HG02870 (cell line): ENCODE results near the gene NCS1.

Experiments
- ATAC-seq: cut with Tn5 transposase; IDR thresholded peaks from one replicate; pipeline ENCODE4 v1.9.1; 2021; ENCODE audit warnings: mild to moderate bottlenecking, moderate library complexity; ENCODE audit not compliant: unreplicated experiment

Gene NCS1

DNA sequence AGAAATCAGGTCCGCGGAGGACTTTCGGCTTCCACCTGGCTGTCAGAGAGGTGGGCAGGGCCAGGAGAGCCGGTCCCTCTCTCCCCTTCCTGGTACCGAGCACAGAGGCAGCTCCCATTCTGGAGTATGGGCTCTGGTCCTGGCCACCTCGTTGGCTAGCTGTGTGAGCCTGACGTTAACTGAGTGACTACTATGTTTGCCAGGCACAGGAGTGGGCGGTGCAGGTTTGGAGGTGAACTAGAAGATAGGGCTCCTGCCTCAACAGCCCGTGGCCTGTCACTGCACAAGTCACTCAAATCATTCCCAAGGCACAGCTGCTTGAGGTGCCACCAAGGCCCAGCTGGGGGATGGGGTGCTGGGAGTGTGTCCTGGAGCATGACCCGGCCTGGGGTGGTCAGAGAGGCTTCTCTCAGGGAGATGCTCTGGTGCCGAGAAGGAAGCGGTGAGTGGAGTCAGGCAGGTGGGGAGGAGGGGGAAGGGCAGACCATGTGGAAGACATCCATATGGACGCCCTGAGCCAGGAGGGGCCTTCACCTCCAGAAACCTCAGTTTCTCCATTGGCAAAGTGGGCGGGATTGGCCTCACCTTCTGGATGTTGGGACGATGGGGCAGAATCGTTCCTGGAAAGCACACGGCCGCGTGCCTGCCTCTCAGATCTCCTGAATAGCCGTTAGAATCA lies 39.5 kb downstream of the NCS1 start:
- no peak for ATAC-seq

DNA sequence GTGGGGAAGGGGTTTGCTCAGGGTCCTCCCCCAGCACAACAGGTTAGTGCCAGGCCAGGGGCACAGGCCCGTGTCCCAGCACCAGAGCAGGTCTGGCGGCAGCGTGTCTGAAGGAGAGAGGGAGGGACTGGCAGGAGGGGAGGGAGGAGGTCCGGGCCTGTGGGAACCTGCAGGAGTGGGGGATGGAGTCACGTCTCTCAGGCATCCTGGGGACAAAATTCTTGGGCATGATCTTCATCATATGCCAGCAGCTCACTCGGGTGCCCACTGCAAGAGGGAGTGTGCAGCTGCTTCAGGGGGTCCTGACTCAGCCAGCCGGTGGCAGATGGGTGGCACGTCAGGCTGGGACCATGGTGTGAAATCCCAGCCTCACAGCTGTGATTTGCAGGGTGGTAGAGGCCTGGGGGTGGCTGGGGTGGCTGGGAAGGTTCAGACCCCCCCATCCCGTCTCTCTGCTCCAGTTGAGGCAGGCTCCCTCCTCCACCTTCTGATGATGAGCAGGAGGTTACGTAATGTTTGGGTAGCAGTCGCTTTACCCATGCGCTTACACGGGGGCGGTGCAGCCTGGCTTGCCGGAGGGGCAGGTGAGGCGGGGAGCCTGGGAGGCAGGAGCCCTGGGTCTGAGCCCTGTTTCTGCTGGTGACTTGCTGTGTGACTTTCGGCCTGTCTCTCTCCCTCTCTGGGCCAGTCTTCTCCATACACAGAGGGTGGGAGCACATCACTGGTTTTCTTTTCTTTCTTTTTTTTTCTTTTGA lies 40.5 kb downstream of the NCS1 start:
- no peak for ATAC-seq

DNA sequence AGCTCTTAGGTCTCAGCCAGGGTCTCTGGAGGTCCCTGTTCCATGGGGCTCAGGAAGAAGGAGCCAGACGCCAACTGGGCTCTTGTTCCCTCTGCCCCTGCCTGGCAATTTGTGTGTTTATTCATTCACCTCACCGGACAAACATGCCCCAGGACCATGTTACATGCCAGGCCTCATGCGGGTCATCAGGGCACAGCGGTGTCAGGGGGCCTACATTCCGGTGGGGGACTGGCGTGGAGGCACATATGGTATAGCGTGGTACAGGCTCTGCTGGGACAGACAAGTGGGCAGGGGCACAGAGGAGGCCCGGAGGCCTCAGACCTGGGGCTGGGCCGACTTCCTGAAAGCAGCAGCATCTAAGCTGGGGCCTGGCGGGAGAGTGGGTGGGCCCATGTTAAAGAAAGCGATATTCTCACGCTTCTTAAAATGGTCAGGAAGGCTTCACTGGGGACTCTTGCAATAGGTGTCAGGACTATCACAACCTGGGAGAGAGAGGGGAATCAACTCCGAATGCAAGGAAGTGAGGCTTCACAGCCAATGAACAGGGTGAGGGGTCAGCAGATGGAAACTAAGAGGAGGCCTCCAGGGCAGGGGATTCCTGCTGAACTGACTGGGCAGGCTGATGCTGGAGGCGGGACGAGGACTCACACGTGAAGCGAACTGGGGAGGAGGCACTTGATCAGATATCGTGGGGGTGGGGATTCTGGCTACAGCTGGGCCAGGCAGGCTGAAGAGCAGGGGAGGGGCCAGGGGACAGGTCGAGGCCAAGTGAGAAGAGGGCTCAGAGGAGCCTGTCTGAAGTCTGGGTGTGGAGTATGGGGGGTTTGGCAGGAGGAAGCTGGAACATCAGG lies 41.9 kb downstream of the NCS1 start:
- no peak for ATAC-seq

DNA sequence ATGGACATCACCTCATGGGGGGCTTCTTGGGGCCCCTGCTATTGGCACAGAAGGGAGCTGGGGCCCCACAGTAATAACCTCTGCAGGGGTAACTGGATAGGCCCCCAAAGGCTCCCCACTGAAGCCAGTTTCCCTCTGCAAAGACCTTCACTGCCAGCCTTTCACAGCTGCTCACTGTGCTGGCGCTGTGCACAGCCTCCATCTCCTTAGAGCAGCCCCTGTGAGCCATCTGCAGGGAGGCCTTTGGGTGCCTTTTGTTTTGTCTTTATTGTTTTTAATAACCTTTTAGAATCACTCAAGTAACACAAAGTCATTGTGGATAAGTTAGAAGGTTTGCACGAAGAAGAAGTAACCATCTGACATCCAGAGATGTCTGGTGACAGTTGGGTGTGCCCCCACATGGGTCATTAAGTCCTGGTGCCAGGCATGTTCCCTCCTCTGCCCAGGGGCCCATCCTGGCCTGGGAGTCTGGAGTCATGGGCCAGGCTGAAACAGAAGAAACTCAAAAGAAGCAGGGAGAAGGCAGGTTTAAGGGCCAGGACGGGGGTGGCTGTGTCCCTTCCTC lies 42.7 kb downstream of the NCS1 start:
- ATAC-seq: no peak

DNA sequence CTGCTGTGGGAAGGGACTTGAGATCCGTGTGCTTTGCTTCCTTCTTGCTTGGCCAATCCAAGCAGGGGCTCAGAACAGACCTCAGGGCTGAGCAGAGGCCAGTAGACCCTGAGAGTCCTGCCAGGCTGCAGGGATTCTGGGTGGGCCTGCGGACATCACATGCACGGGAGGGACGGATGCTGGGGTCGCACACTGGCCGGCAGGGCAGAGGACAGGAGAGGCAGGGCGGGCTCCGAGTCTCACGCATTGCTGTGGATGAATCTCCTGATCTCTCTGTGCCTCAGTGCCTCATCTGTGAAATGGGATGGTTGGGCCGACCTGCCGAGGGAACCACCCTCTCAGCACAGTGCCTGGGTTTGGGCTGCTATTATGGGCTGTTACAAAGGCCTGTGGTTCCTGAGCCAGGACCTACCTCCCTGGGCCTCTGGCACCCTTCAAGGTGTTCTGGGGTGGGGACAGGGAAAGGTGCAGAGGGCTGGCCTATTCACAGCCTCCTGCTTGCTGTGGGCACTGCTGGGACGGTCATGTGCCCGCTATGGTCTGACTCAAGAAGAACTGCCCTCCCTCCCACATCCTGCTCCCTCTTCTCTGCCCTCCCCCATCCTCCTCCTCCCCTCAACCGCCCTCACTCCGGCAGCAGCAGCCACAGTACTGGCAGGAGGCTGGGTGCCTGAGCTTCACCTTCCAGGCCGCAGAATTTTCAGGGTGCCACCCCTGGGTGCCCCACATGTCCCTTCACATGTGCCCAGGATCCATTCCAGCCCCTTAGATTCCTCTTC lies 43.3 kb downstream of the NCS1 start:
- no peak for ATAC-seq

DNA sequence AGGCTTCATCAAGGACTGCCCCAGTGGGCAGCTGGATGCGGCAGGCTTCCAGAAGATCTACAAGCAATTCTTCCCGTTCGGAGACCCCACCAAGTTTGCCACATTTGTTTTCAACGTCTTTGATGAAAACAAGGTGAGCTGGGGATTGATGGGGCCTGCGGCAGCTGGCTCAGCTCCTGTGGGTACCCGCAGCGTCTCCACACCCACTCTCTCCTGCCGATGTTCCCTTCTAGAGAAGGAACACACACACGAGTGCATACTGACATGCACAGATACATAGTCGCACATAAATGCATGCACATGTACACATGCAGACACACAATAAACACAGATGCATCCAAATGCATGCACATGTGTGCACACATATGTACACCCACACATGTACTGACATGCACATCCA lies 45.6 kb downstream of the NCS1 start:
- ATAC-seq: no peak

DNA sequence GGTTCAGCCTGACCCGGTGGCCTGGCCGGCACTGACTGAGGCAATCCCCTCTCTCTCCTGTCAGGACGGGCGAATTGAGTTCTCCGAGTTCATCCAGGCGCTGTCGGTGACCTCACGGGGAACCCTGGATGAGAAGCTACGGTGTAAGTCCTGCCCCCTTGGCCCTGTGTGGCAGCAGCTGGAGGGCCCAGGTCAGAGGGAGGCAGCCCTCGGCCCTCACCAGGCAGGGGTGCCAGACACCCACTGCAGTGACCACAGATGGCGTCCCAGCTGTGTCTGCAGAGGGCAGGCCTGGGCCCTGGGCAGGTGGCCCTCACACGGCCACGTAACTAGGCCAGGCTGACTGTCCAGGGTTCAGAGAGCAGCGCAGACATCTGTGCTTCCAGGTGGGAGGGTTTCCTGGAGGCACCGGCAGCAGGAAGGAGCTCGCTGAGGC lies 47.5 kb downstream of the NCS1 start:
- ATAC-seq: no peak

DNA sequence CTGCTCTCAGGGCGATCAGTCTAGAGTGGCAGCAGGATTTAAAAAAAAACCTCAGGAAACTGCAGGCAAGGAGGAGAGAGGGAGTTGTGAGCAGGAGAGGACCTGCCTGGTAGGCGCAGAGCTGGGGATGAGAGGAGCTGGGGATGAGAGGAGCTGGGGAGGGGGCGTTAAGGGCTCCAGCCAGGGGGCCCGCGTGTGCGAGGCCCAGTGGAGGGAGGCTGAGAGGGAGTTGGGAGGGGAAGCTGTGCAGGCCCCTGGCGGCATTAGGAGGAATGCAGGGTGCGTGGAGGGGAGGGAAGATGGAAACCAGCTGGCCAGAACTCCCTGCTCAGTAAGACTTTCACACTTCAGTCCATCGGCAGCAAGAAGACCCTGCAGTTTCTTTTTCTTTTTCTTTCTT lies 48.1 kb downstream of the NCS1 start:
- ATAC-seq: no peak

DNA sequence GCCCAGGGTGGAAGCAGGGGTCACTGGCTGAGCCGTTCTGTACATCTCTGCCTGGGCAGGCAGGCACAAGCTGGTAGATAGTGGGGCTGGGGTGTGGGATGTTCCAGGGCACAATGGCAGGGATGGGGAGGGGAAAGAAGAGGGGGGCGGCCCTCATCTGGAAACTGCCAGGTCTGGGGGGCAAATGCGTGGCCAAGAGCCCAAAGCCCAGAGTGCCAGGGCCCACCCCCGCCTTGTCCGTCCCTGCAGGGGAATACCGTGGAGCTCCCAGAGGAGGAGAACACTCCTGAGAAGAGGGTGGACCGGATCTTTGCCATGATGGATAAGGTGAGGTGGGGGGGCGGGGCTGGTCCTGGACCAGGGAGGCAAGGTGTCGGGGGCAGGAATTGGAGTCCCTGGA lies 50.6 kb downstream of the NCS1 start:
- ATAC-seq: no peak

DNA sequence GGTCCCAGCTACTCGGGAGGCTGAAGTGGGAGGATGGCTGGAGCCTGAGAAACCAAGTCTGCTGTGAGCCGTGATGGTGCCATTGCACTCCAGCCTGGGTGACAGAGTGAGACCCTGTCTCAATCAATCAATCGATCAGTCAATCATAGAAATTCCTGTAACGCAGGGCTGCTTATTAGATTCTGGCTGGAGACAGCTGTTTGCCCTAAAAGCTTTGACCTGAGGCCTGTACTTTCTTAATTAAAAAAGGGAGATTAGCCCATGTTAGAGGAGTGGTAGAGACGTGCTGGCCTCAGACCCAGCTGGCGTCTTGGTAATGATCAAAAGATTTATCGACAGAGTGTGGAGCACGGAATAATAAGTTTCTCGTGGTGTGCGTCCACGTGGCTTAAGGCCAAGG lies 52.9 kb downstream of the NCS1 start:
- ATAC-seq: no peak

DNA sequence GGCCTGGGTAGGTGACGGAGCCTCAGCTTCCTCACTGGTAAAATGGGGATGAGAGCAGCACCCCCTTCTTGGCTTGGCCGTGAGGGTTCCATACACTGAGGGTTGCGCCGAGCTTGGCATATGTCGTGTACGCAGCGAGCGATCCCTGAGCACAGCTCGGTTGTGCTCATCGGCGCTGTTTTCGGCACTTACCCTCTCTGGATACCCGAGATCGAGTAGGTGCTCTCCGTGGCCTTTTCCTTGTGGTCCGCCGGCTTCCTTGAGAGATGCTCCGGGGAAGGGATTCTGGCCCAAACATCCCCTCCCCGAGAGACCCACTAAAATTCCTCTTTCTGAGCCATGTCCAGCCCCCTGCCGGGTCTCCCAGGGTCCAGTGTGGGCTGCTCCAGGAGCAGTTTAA lies 53.4 kb downstream of the NCS1 start:
- no peak for ATAC-seq

DNA sequence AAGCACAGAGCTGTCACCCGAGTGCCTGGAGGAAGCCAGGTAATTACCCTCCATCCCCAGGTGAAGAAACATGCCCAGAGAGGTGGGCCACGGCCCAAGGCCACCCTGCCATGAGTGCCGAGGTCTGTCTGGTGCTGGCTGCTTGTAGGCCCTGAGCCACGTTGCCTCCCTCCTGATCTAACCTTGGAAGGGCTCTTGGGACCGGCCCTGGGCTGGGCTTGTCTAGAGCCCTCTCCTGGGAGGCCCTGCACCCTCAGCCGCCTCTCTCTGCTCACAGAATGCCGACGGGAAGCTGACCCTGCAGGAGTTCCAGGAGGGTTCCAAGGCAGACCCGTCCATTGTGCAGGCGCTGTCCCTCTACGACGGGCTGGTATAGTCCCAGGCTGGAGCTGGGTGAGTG lies 53.9 kb downstream of the NCS1 start:
- no peak for ATAC-seq

DNA sequence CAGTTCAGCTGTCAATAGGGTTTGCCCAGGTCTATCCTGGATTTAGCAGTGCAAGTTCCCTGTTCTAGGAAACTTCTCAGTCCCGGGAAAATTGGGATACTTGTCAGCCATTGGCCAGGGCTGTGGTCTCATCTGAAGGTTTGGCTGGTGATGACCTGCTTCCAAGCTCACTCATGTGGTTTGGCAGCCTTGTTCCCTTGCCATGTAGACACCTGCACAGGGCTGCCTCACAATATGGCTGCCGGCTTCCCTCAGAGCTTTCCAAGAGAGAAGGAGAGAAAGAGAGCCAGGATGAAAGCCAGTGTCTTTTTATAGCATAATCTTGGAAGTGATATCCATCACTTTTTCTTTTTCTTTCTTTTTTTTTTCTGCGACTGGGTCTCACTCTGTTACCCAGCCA lies 55.6 kb downstream of the NCS1 start:
- ATAC-seq: no peak

DNA sequence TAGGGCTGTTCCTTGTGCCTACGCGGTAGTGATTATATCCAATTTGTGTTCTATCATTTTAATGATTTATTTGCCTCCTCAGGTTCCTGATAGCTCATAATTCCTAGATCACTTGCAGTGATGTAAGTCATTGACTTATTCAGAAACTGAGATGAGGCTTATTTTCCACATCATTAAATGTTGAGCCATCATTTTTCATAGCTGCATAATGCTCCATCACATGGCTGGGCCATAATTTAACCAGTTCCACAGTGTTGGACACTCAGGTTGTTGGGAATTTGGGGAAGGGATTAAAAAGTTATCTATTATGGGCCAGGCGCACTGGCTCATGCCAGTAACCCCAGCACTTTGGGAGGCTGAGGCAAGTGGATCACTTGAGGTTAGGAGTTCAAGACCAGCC lies 57.6 kb downstream of the NCS1 start:
- ATAC-seq: no peak

DNA sequence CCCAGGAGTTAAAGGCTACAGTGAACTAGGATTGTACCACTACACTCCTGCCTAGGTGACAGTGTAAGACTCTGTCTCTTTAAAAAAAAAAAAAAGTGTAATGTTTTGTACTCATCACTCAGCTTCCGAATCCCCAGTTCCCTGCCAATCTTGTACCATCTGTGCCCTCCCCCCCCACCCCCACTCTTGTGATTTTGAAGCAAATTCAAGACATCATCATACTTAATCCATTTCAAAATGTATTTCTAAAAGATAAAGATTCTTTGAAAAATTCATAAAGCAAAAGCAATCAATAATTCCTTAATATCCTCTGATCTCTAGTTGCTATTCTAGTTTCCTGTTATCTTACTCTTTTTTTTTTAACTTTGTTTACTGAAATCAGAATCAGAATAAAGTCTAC lies 58.4 kb downstream of the NCS1 start:
- no peak for ATAC-seq

DNA sequence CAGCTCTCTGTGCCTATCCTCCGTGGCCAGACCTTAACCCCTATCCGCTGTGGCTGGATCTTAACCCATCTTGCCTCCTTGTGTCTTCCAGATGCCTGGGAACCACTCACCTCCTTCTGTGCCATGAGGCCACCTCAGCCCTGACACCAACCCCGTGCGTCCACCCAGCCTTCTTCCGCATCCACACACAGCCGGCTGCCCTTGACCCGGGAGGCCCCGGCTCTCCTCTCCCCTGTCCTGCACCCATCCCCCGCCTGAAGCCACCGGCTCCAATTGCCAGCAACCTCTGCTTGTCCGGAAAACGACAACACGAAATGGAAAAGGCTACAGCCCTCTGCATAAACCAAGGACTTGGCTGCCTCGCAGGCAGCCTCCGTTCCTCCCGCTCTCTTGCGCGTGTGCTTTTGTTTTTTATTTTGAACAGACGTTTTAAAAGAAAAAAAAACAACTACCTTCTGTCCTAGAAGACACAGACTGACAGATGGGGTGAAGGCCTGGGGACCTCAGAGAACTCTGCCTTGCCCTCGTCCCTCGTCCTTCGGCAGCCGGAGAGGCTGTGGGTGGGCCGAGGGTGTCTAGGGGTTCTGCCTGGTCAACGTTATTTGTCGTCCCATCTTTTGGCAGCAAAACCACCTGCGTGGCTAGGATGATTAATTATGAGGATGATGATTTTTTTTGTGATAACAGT lies 60.8 kb downstream of the NCS1 start:
- no peak for ATAC-seq

DNA sequence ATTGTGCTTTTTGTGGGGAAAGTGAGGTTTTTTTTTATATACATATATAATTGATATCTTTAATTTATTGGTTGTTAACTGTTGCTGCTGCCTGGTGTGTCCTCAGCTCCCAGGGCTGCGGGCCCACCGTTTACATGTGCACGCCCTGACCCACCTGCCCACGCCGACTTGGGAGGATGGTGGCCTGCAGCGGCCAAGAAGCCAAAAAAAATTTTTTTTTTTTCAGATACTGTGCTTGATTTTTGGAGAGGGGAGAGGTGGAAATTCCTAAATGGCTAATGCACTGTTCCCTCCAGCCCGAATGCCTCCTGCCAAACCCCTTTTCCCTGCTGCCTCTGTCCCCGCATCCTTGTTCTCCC lies 61.4 kb downstream of the NCS1 start:
- no peak for ATAC-seq

DNA sequence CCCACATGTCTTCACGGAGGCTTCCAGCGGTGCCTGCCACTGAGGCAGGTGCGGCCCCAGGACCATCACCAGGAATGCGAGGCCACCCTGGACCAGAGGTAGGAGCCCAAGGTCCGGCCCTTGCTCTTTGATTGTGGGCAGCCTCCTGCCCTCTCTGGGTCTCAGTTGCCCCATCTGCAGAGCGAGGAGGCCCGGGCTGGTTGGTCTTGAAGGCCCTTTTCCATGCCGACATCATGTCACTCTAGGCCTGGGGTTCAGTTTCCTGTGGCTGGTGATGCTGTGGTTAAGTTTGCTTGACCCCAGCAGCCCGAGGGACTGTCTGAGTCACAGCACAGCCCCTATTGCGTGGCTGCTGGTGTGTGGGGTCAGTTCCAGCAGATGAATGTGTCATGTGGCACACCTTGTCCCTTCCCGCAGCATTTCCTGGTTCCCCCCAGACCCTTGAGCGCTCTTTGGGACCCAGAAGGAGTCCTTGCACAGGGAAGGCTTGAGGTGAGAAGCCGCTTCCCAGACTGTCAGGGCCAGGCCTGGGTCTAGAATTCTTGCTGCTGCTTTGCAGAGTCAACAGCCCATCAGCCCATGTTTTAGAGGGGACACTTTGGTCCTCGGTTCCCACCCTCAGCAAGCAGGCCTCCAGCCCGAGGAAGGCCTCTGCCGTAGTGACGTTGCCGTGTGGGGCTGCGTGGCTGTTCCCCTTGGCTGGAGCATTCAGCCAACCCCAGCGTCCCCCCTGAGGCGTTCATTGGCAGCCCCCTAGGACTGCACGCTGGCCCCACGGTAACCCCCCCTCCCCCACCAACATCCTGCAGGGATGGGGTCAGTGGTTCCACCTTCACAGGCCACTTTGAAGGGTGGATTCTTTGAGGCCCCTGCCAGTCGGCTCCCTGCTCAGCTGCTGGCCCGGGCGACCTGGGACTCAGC lies 62.4 kb downstream of the NCS1 start:
- no peak for ATAC-seq
